Activated CD8-positive, alpha-beta memory T cell treated with anti-CD3 and anti-CD28 coated beads for 24 hours (primary cell): ENCODE results near the gene PHLDA2.

Experiments
- DNase-seq: peaks from one replicate; pipeline ENCODE4 v3.0.0-alpha.2; 2020

PHLDA2 gene

GRCh38 chr11:2892215-2892966 is 36.8 kb downstream of the PHLDA2 start:
- peak; percentile 89 for DNase-seq

GRCh38 chr11:2891326-2892214 is 37.6 kb downstream of the PHLDA2 start:
- DNase-seq = no peak

- DNase-seq = no peak
These were observed 38.5 kb downstream of the PHLDA2 start for GRCh38 chr11:2890466-2891294.

DNA sequence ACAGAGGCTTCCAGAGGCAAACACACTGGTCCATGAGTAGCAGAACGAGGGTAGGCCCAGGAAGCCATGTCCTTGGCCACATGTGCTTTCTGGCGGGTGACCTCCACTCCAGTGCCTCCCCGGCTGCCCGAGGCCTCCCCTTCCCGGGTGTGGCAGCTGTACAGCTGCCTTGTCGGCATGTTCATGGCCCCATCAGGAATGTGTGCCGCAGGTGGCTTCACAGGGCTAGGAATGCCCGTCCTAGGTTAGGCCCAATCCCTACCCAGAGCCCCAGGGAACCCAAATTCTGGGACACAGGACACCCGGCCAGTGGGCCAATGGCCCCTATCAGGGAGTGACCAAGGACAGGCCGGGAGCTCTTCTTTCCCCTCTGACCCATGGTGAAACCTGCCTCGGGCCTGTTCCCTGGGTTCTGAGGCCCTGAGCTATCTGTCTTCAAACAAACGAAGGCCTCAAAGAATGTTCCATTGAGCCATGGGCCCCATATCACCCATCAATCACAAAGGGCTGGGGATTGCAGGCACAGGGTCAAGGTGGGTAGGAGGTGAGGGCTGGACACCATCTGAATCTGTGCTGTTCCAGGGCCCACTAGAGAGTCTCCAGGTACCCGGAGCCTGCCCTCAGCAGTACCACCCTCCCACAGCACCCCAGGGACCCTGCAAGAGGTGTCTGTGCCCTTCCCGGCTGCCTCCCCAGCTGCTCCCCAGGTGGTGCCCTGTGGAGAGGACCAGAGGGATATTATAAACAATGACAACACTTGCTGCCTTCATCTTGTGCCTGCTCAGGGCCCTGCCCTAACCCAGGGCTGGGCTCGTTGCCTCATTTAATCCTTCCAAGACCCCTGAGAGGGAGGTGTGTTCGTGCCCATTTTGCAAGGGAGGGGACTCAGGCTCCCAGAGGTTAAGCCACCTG is 39.6 kb downstream of the PHLDA2 start:
- no peak for DNase-seq

- peak; percentile 97 for DNase-seq
These were observed 40.8 kb downstream of the PHLDA2 start for GRCh38 chr11:2888266-2888968.

DNA sequence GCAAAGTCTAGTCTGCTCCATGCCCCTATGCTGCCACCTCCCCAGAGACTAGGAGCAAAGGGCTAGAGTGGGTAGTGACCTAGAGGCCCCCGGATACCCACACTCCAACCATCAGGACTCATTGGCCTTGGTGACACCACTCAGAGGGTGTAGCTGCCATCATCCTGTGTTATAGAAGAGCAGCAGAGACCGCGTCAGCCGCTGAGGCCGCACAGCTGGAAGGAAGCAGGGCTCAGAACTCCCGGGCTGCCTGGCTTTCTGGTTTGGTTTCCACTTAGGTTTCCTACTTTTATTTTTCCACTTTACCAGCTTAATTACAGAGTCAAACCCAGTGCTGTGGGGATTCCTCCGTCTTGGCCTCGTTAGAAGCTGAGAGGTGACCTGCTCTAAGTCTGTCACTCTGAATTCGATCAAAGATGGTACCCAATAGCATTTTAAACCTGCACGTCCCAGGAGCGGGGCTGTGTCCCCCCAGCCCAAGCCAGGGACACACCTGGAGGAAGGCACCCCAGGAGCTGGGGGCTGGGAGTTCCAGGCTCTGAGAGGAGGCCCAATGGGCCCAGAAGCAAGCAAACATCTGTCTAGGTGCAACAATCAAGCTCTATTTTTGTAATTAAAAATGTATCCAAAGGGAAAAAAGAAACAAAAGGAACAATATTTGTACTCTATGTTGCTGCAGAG is 41.6 kb downstream of the PHLDA2 start:
- DNase-seq = no peak

DNA sequence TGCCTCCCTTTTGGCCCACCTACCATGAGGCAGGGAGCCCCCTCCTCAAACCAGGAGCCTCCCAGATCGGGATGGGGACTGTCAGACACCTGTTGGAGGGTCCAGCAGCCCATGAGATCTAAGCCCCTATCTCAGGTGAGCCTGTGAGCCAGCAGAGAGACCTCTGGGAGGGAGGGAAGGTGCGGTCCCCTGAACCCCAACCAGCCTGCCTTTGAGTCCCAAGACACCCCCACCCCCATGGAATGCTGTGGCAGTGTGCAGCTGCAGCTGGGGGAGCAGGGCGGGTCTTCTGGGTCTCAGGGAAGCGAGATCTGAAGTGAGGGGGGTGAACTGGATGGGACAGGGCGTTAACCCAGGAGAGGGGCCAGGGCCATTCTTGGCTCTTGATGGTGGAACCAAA is 42.3 kb downstream of the PHLDA2 start:
- no peak for DNase-seq

GRCh38 chr11:2886191-2886894 is 42.9 kb downstream of the PHLDA2 start:
- peak; percentile 67 for DNase-seq

DNA sequence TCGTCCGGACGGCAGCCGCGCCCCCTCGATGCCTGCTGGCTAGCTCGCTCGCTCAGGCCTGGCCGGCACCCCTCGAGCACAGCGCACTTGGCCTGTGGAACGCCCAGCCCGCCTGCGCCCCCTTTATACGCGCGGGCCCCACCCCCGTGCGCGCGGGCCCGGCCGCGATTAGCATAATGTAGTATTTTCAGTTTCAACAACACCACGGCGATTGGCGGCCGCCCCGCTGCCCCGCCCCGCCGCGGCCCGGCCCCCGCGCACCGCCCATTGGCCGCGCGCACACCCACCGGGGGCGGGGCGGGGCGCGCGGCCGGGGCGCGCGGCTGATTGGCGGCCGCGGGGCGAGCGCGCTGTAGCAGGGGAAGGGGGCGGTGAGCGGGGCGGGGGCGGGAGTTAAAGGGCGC is 43.5 kb downstream of the PHLDA2 start, which contains the start of gene CDKN1C:
CDKN1C (minus strand) TSS at position 98 of the 404 bp plus-strand sequence. CDS start 319 bp downstream, outside the sequence.
- DNase-seq = peak; percentile 89

DNA sequence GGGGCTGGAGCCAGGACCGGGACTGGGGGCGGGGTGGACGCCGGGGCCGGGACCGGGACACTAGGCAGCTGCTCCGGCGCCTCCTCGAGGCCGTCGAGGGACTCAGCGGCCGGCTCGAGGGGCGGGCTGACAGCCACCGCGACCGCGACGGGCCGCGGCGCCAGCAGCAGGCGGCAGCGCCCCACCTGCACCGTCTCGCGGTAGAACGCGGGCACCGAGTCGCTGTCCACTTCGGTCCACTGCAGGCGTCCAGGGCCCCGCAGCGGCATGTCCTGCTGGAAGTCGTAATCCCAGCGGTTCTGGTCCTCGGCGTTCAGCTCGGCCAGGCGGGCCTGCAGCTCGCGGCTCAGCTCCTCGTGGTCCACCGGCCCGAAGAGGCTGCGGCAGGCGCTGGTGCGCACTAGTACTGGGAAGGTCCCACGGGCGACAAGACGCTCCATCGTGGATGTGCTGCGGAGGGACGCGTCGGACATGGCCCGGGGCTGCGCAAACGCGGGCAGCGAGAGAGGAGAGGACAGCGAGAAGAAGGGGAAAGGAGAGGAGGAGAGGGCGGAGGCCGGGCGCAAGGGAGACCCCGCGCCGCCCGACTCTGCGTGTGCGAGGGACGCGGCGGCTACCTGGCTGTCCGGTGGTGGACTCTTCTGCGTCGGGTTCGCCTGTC is 44.1 kb downstream of the PHLDA2 start:
- no peak for DNase-seq

DNA sequence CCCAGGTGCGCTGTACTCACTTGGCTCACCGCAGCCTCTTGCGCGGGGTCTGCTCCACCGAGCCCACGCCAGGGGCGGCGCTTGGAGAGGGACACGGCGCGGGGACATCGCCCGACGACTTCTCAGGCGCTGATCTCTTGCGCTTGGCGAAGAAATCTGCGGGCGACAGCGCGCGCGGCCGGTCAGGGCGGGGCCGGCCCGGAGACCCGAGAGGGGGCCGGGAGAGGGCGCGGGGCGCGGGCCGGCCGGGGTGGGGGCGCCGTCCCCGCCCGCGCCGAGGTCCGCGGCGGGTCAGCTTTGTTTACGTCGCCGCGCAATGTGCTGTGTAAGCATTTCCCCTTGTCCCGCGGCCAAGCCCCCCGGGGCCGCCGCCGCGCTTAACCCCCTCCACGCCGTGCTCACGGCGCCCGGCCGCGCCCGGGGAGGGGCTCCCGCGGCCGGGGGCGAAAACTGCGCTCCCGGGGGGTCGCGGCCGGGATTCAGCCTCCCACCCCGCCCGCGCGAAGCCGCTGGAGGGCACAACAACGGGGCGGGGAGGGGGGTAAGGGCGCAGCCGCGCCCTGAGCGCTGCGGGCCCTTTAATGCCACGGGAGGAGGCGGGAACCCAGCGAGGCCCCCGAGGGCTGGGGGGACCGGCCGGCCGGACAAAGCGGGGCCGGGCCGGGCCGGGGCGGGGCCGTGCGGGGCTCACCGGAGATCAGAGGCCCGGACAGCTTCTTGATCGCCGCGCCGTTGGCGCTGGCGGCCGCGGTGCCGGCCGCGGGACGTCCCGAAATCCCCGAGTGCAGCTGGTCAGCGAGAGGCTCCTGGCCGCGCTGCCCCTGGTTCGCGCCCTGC is 45.0 kb downstream of the PHLDA2 start:
- no peak for DNase-seq

DNA sequence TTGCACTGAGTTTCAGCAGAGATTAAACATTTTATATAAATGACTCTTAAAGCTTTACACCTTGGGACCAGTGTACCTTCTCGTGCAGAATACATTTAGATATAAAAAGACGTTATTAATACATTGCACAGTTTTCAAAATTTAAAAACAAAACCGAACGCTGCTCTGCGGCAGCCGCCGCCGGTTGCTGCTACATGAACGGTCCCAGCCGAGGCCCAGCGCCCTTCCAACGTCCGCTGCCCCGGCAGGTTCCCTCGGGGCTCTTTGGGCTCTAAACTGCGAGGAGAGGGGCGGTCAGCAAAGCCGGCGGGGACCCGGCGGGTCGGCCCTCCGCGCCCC is 45.6 kb downstream of the PHLDA2 start:
- no peak for DNase-seq

- no peak for DNase-seq
These were observed 46.7 kb downstream of the PHLDA2 start for GRCh38 chr11:2882396-2883110.

- DNase-seq = no peak
These were observed 47.2 kb downstream of the PHLDA2 start for GRCh38 chr11:2881981-2882375.

DNA sequence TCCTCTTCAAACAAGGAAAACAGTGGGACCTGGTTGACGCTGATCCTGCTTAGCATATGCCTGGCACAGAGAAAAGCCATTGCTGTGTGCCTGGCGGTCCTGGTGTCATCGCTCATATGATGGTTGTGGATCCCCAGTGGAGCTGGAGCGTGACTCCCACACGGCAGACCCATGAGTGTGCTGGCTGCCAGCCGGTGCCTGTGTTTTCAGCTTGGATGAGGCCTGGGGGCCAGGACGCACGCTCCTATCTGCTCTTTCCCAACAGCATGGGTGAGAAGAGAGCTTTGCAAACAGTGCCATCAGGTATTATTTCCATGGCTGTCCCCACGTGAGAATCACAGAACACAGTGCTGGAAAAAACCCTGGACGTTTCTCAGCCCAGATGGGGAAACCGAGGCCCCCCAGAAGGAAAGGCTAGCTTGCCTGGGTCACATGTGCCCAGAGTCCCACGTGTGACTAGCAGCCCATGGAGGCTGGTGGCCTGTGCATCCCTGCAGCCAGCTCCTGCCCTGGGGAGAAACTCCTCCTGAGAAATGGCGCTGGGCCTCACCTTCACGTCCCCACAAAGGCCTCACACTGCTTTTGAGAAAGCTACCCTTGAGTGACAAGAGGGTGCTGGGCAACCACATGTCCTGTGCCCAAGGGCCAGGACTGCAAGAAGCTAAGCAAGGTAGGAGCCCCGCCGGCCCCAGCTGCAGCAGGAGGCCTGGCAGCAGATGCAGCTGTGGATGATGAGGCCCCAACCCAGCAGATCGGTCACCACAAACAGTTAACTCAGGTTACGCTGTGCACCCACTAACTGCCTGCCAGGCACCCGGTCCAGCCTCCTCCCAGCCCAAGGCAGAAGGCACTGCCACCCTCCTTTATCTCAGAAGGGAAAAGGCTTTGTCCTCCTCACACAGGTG is 47.9 kb downstream of the PHLDA2 start:
- DNase-seq = no peak

DNA sequence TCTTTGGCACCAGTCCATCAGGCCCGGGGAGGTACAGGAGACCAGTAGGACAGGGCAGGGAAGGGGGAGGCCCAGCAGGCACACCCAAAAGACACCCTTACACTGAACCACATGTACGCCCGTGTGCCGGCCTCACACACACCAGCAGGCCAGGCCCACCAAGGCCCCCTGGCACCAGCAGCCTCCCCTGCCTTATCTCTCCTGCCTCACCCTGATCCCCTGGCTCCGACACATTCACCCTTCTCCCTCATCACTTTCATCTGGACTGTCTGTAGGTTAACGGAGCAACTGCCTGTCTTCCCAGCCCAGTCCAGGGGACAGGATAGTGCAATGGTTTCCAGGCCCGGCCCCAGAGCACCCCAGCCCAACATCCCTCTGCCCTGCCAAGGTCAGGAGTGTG is 48.6 kb downstream of the PHLDA2 start:
- no peak for DNase-seq

- DNase-seq = no peak
These were observed 50.4 kb downstream of the PHLDA2 start for GRCh38 chr11:2878782-2879181.
